ENCODE results near the gene LRRC23.

GRCh38 chr12:6868211-6869048 is 36.2 kb upstream of the LRRC23 start:
- TF ChIP-seq CTCF (IDR thresholded peaks at IDR 0.05) (no peak), POLR2A (IDR thresholded peaks at IDR 0.05) (no peak)

Data from right lobe of liver (tissue), 4 donors.